HCT116 (cell line): ENCODE results near the gene ACAN. TPM values are rescaled to one million over a fixed set of nuclear protein-coding genes. Genes with fewer than 3 reads are reported as not detected.

Experiments used
- ATAC-seq: fragments of 200-7000 bp; cut with Tn5 transposase; 2 replicates; pipeline ENCODE4 v1.9.1; 2020; ENCODE audit warnings: mild to moderate bottlenecking, moderate library complexity
- BruUV-seq: library from RNA; stranded (reverse); fragments of 400-500 nt; replicated peaks from 2 replicates; lab custom pipeline; 2021; lab: Mats Ljungman, UMichigan
- CTCF ChIA-PET: fragments of 300-600 bp; sonication (Branson Sonifier 250); formaldehyde crosslinking; loops from one replicate; lab custom pipeline; 2021; ENCODE audit warnings: antibody characterized with exemption; lab: Charles Lee
- POLR2A ChIA-PET: fragments of 300-600, 350-600 bp; sonication (Branson Sonifier 250); formaldehyde crosslinking; loops from one replicate; lab custom pipeline; 2021; ENCODE audit warnings: antibody characterized with exemption; lab: Charles Lee
- RAD21 ChIA-PET, 2 experiments: fragments of 300-600 bp; sonication (Branson Sonifier 250); formaldehyde crosslinking; loops; one replicate each; lab custom pipeline; 2023; ENCODE audit warnings: low total read pairs in 2 of 2; ENCODE audit not compliant: uncharacterized antibody in 2 of 2, unreplicated experiment in 2 of 2, low non-redundant PET in 1 of 2; lab: Charles Lee
- DNase-seq: peaks from one replicate; pipeline ENCODE4 v3.0.0-alpha.2; 2010; ENCODE audit warnings: low read depth, low spot score
- H2AFZ ChIP-seq: fragments of 200-600 bp; shearing (Covaris generic), sonication (generic); 2 replicates; pipeline ENCODE4 v1.6.1; 2017; ENCODE audit warnings: low read depth, mixed run types, mixed read lengths, antibody characterized with exemption, low read length; ENCODE audit not compliant: poor library complexity, severe bottlenecking
- H3K27ac ChIP-seq: 2 replicates; pipeline ENCODE4 v1.5.1; 2012; ENCODE audit warnings: low read depth, low read length
- H3K27me3 ChIP-seq: fragments of 200-600 bp; sonication (generic); 2 replicates; pipeline ENCODE4 v1.6.1; 2016; ENCODE audit warnings: mixed run types, low read length, mixed read lengths; ENCODE audit not compliant: insufficient read depth
- H3K36me3 ChIP-seq, 2 experiments: fragments of 200-500 bp in 1 of 2; fragments of 200-600 bp in 1 of 2; sonication (Bioruptor generic) in 1 of 2; sonication (generic) in 1 of 2; 2 replicates each; pipeline versions ENCODE4 v1.5.1 to v1.6.1; 2014 to 2016; ENCODE audit warnings: low read length in 2 of 2, inconsistent platforms in 1 of 2, mixed read lengths in 1 of 2, mixed run types in 1 of 2; ENCODE audit not compliant: insufficient read depth in 2 of 2, control insufficient read depth in 1 of 2
- H3K4me1 ChIP-seq, 2 experiments: fragments of 200-600 bp in 1 of 2; sonication (generic) in 1 of 2; 2 replicates each; pipeline versions ENCODE4 v1.5.1 to v1.6.1; 2012 to 2017; ENCODE audit warnings: low read length in 2 of 2, inconsistent platforms in 1 of 2, mild to moderate bottlenecking in 1 of 2, mixed read lengths in 1 of 2, mixed run types in 1 of 2, moderate library complexity in 1 of 2; ENCODE audit not compliant: insufficient read depth in 2 of 2, control insufficient read depth in 1 of 2
- H3K4me2 ChIP-seq: fragments of 200-600 bp; sonication (generic); 2 replicates; pipeline ENCODE4 v1.6.1; 2017; ENCODE audit warnings: mixed run types, low read length, mixed read lengths
- H3K4me3 ChIP-seq, 2 experiments: fragments of 200-600 bp in 1 of 2; sonication (generic) in 1 of 2; replicated peaks in 1 of 2; 2 replicates each; pipeline ENCODE4 v1.5.1; 2011 to 2016; ENCODE audit warnings: low read length in 2 of 2, control low read depth in 1 of 2, low read depth in 1 of 2, mild to moderate bottlenecking in 1 of 2, mixed read lengths in 1 of 2, mixed run types in 1 of 2
- H3K79me2 ChIP-seq: fragments of 200-600 bp; sonication (generic); 2 replicates; pipeline ENCODE4 v1.6.1; 2017; ENCODE audit warnings: mild to moderate bottlenecking, mixed run types, low read length, moderate library complexity, mixed read lengths; ENCODE audit not compliant: insufficient read depth
- H3K9ac ChIP-seq: fragments of 200-600 bp; sonication (generic); 2 replicates; pipeline ENCODE4 v1.6.1; 2016; ENCODE audit warnings: low read length, mixed read lengths
- H3K9me2 ChIP-seq: fragments of 200-600 bp; sonication (generic), shearing (Covaris generic); 2 replicates; pipeline ENCODE4 v1.6.1; 2017; ENCODE audit warnings: mixed run types, mild to moderate bottlenecking, moderate library complexity; ENCODE audit not compliant: insufficient read depth
- H3K9me3 ChIP-seq, 2 experiments: fragments of 200-500 bp in 1 of 2; fragments of 200-600 bp in 1 of 2; sonication (Bioruptor generic) in 1 of 2; sonication (generic) in 1 of 2; 2 replicates each; pipeline ENCODE4 v1.6.1; 2014 to 2017; ENCODE audit warnings: low read length in 2 of 2, mixed read lengths in 2 of 2, inconsistent platforms in 1 of 2, low read depth in 1 of 2, mild to moderate bottlenecking in 1 of 2, mixed run types in 1 of 2, moderate library complexity in 1 of 2; ENCODE audit not compliant: control insufficient read depth in 1 of 2, insufficient read depth in 1 of 2
- H4K20me1 ChIP-seq: fragments of 200-600 bp; sonication (generic), shearing (Covaris generic); 2 replicates; pipeline ENCODE4 v1.6.1; 2017; ENCODE audit warnings: mixed run types, mild to moderate bottlenecking, moderate library complexity; ENCODE audit not compliant: insufficient read depth
- ATF3 ChIP-seq: IDR thresholded peaks from 2 replicates; pipeline ENCODE4 v1.6.1; 2012
- CEBPB ChIP-seq: IDR thresholded peaks from 2 replicates; pipeline ENCODE4 v1.6.1; 2012; ENCODE audit warnings: low read depth
- CTCF ChIP-seq, 3 experiments: fragments of 200-600 bp in 1 of 3; sonication (generic) in 1 of 3; IDR thresholded peaks in 2 of 3; conservative IDR thresholded peaks in 1 of 3; 2 replicates each; pipeline ENCODE4 v1.5.1; 2012 to 2017; ENCODE audit warnings: low read depth in 2 of 3, low read length in 2 of 3, antibody characterized with exemption in 1 of 3, borderline replicate concordance in 1 of 3, control low read depth in 1 of 3, mild to moderate bottlenecking in 1 of 3, mixed read lengths in 1 of 3, mixed run types in 1 of 3, moderate library complexity in 1 of 3; ENCODE audit not compliant: insufficient read depth in 1 of 3
- ELF1 ChIP-seq: IDR thresholded peaks from 2 replicates; pipeline ENCODE4 v1.6.1; 2012; ENCODE audit warnings: low read depth, borderline replicate concordance
- EZH2 ChIP-seq: fragments of 200-600 bp; sonication (generic); IDR thresholded peaks from 2 replicates; pipeline ENCODE4 v1.6.1; 2017; ENCODE audit warnings: antibody characterized with exemption, mixed run types
- EZH2phosphoT487 ChIP-seq: fragments of 200-600 bp; IDR thresholded peaks from 2 replicates; pipeline ENCODE4 v1.6.1; 2018; ENCODE audit warnings: antibody characterized with exemption, borderline replicate concordance
- FOSL1 ChIP-seq: IDR thresholded peaks from 2 replicates; pipeline ENCODE4 v1.6.1; 2012; ENCODE audit warnings: low read depth
- JUND ChIP-seq: IDR thresholded peaks from 2 replicates; pipeline ENCODE4 v1.6.1; 2012
- POLR2A ChIP-seq: IDR thresholded peaks from 2 replicates; pipeline ENCODE4 v1.7.0; 2011; ENCODE audit warnings: borderline replicate concordance; ENCODE audit not compliant: insufficient read depth, insufficient read length; ENCODE audit errors: extremely low read depth
- POLR2AphosphoS5 ChIP-seq: IDR thresholded peaks from 2 replicates; pipeline ENCODE4 v1.6.1; 2011; ENCODE audit warnings: mild to moderate bottlenecking, low read depth, low read length, moderate library complexity
- RAD21 ChIP-seq: IDR thresholded peaks from 2 replicates; pipeline ENCODE4 v1.6.1; 2012; ENCODE audit warnings: low read depth, mild to moderate bottlenecking
- REST ChIP-seq: IDR thresholded peaks from 2 replicates; pipeline ENCODE4 v1.6.1; 2012; ENCODE audit warnings: low read depth
- SP1 ChIP-seq: IDR thresholded peaks from 2 replicates; pipeline ENCODE4 v1.6.1; 2012; ENCODE audit warnings: low read depth
- YY1 ChIP-seq: IDR thresholded peaks from 2 replicates; pipeline ENCODE4 v1.6.1; 2011; ENCODE audit warnings: low read length, low read depth, moderate library complexity, mild to moderate bottlenecking; ENCODE audit not compliant: insufficient replicate concordance; ENCODE audit errors: extremely low read depth
- ZBTB33 ChIP-seq: IDR thresholded peaks from 2 replicates; pipeline ENCODE4 v1.6.1; 2011; ENCODE audit warnings: mild to moderate bottlenecking, low read length, moderate library complexity; ENCODE audit not compliant: insufficient replicate concordance; ENCODE audit errors: extremely low read depth
- ZFX ChIP-seq: fragments of 450-650 bp; IDR thresholded peaks from 2 replicates; pipeline ENCODE4 v1.6.1; 2017
- intact Hi-C: fragments of 100-400 bp; cut with micrococcal nuclease; formaldehyde crosslinking; loops from 2 replicates; pipeline ENCODE4 v1.10.0; 2022
- total RNA-seq: library from RNA; stranded (reverse); gene quantifications from one replicate; pipeline ENCODE4 v1.2.1, GENCODE V29; 2021; ENCODE audit not compliant: unreplicated experiment

The ACAN gene
- total RNA-seq, 1 experiment from 2014 or later: not detected

GRCh38 chr15:88839146-88839545 is 35.9 kb downstream of the ACAN start:
- intact Hi-C loops: loop anchor here (10.0 kb wide), 1 partner anchor 594 kb away; no protein-coding TSS in a partner anchor
- no peak overlapping the region for H3K9ac ChIP-seq
- ATAC-seq (no peak), DNase-seq (no peak)
- ChIA-PET CTCF (no interaction called here), POLR2A (no interaction called here), RAD21 (no interaction called here)
- no peak overlapping the region for H2AFZ ChIP-seq
- peaks cover 0 to 3% of the 10 kb centered on the region in 2 experiments; a peak in 1 of 4 replicates for H3K4me1 ChIP-seq
- H3K4me2 ChIP-seq: no peak overlapping the region
- no peak overlapping the region for H3K27ac ChIP-seq
- no peaks in the 10 kb centered on the region for H3K36me3 ChIP-seq
- no peak overlapping the region for H3K4me3 ChIP-seq
- H4K20me1 ChIP-seq: no peaks in the 10 kb centered on the region
- TF ChIP-seq ZBTB33 (no peak), ATF3 (no peak), RAD21 (no peak), CTCF (IDR thresholded peaks at IDR 0.05 in 2 of 3, conservative IDR thresholded peaks at IDR 0.05 in 1 of 3; ENCODE audit: borderline replicate concordance in 1 of 3, insufficient read depth in 1 of 3, low read depth in 2 of 3, low read length in 2 of 3) (no peak), FOSL1 (no peak), SP1 (no peak), CEBPB (no peak), ZFX (no peak), POLR2AphosphoS5 (no peak), ELF1 (no peak), YY1 (no peak), EZH2phosphoT487 (no peak), JUND (no peak), EZH2 (no peak), REST (no peak), POLR2A (no peak)
- no peaks in the 10 kb centered on the region for H3K9me3 ChIP-seq
- no peaks in the 10 kb centered on the region for H3K9me2 ChIP-seq
- BruUV-seq: no TSS peak
- H3K79me2 ChIP-seq: no peaks in the 10 kb centered on the region
- no peaks in the 10 kb centered on the region for H3K27me3 ChIP-seq
